ENCODE data around the gene SH3GLB2.

SH3GLB2 gene

DNA sequence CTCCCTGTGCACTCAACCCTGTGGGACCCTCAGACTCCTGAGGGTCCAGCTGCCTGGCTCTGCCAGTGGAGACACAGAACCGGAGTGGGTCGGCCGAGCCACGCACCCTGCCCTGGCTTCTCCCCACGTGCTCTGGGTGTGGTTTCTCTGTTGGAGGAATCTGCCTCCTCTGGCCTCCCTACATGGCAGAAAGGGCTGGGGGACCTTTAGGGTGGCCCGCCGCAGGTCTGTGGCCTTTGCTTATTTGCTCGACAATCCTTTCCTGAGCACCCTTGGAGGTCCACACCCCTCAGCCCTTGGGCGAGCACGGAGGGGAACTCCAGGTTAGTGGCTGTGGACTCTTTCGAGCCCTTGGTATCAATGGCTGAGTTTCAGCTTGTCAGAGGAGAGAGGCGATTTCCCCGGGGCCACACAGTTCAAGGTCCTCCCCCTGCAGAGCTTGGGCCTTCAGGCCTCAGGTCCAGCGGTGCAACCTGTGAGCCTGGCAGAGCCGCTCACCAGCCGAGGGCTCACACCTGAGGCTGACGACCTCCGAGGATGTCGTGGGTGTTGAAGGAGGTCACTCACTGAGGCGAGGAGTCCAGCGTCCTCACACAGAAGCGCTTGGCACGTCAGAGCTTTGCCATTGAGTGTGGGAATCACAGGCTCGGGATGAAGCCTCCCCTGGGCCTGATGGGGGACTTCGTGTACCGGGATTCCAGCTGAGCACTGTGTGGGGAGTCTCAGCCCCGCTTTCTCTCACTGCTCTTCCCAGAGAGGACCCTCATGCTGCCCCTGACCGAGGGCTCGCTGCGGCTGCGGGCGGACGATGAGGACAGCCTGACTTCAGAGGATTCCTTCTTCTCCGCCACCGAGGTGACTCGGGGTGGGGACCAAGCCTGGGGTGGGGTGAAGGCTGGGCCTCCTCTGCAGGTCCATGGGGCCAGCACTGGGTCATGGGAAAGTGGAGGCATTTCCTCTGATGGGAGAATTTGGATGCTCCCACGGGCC, 32.0 kb upstream of the SH3GLB2 start:
- TF ChIP-seq CTCF (IDR thresholded peaks at IDR 0.05; ENCODE audit: insufficient read depth, low read length, poor library complexity, severe bottlenecking) = no peak
- DNase-seq (ENCODE audit: extremely low read depth, insufficient read length) = no peak
- Histone ChIP-seq H3K4me3 (replicated peaks; ENCODE audit: low read depth, low read length) (no peak overlapping the region), H3K36me3 (ENCODE audit: control insufficient read depth, insufficient read depth, low read length) (peaks cover 19% of the 10 kb centered on the region), H3K27me3 (replicated peaks; ENCODE audit: control insufficient read depth, insufficient read depth, low read length) (no peaks in the 10 kb centered on the region)

GRCh38 chr9:129058965-129059795, 31.0 kb upstream of the SH3GLB2 start:
- Histone ChIP-seq H3K27me3 (replicated peaks; ENCODE audit: control insufficient read depth, insufficient read depth, low read length) (no peaks in the 10 kb centered on the region), H3K4me3 (replicated peaks; ENCODE audit: low read depth, low read length) (no peak overlapping the region), H3K36me3 (ENCODE audit: control insufficient read depth, insufficient read depth, low read length) (peaks cover 18% of the 10 kb centered on the region)
- DNase-seq (ENCODE audit: extremely low read depth, insufficient read length) = no peak
- TF ChIP-seq CTCF (IDR thresholded peaks at IDR 0.05; ENCODE audit: insufficient read depth, low read length, poor library complexity, severe bottlenecking) = no peak

DNA sequence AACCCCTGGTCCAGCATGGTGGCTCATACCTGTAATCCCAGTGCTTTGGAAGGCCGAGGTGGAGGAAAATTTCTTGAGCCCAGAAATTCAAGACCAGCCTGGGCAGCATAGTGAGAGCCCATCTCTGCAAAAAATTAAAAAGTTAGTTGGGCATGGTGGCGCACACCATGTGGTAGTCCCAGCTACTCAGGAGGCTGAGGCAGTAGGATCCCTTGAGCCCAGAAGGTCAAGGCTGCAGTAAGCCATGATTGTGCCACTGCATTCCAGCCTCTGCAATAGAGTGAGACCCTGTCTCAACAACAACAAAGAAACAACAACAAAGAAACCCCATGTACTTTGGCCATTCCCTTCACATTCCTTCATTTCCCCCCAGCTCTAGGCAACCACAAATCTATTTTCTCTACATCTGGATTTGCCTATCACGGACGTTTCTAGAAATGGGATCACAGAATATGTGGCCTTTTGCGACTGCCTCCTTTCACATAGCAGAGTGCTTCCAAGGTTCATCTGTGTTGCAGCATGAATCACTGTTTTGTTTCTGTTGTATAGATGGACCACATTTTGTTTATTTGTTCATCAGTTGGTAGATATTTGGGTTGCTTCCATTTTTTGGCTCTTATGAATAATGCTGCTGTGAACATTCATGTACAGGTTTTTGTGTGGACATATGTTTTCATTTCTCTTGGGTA, 26.2 kb upstream of the SH3GLB2 start:
- peaks cover 6% of the 10 kb centered on the region for H3K36me3 ChIP-seq (ENCODE audit: control insufficient read depth, insufficient read depth, low read length)
- DNase-seq (ENCODE audit: extremely low read depth, insufficient read length) = no peak
- TF ChIP-seq CTCF (IDR thresholded peaks at IDR 0.05; ENCODE audit: insufficient read depth, low read length, poor library complexity, severe bottlenecking) = no peak
- no peaks in the 10 kb centered on the region for H3K27me3 ChIP-seq (replicated peaks; ENCODE audit: control insufficient read depth, insufficient read depth, low read length)
- H3K4me3 ChIP-seq (replicated peaks; ENCODE audit: low read depth, low read length) = no peak overlapping the region

DNA sequence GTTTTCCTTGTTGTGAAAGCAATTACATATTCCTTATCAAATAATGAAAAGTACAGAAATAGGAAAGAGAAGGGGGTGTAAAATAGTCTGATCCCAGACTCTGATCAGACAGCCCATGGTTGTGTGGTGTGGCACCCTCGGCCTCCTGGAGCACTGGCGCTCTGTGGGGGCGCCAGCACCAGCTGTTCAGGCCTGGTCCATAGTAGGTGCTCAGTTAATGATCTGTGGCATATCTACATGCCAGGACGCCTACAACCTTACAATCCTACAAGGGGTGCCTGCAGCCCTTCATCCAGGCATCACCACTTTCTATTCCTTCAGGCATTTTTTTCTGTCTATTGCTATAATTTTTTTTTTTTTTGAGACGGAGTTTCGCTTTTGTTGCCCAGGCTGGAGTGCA, 24.9 kb upstream of the SH3GLB2 start:
- Histone ChIP-seq H3K4me3 (replicated peaks; ENCODE audit: low read depth, low read length) (no peak overlapping the region), H3K36me3 (ENCODE audit: control insufficient read depth, insufficient read depth, low read length) (peaks cover 14% of the 10 kb centered on the region), H3K27me3 (replicated peaks; ENCODE audit: control insufficient read depth, insufficient read depth, low read length) (no peaks in the 10 kb centered on the region)
- no peak for DNase-seq (ENCODE audit: extremely low read depth, insufficient read length)
- TF ChIP-seq CTCF (IDR thresholded peaks at IDR 0.05; ENCODE audit: insufficient read depth, low read length, poor library complexity, severe bottlenecking) = no peak

GRCh38 chr9:129052592-129052991, 24.5 kb upstream of the SH3GLB2 start:
- no peak overlapping the region for H3K4me3 ChIP-seq (replicated peaks; ENCODE audit: low read depth, low read length)
- DNase-seq (ENCODE audit: extremely low read depth, insufficient read length) = no peak
- no peaks in the 10 kb centered on the region for H3K27me3 ChIP-seq (replicated peaks; ENCODE audit: control insufficient read depth, insufficient read depth, low read length)
- peaks cover 15% of the 10 kb centered on the region for H3K36me3 ChIP-seq (ENCODE audit: control insufficient read depth, insufficient read depth, low read length)
- TF ChIP-seq CTCF (IDR thresholded peaks at IDR 0.05; ENCODE audit: insufficient read depth, low read length, poor library complexity, severe bottlenecking) = no peak
